ENCODE results near the gene GPR151.
"Not testable (repeated sequence)": the region's sequence is repeated elsewhere in the genome, so short reads cannot be mapped to it uniquely, and the experiment has no call there.

The GPR151 gene

GRCh38 chr5:146516151-146516475, at the start of gene GPR151:
Gene GPR151 (minus strand): TSS chr5:146516190. CDS start chr5:146516113, 77 bp downstream.
- H3K27me3 Mint-ChIP-seq = peaks cover 4% of the 10 kb centered on the region
- no peak within 1 kb of the TSS for H3K4me3 Mint-ChIP-seq
- no peak within 1 kb of the TSS for H3K27ac Mint-ChIP-seq
- H3K36me3 Mint-ChIP-seq = no peaks in the 10 kb centered on the region
- no peaks in the 10 kb centered on the region for H3K4me1 Mint-ChIP-seq (ENCODE audit: low read depth)
- no peaks in the 10 kb centered on the region for H3K9me3 Mint-ChIP-seq (ENCODE audit: low read depth)

GRCh38 chr5:146564007-146564762, 48.2 kb upstream of the GPR151 start:
- Mint-ChIP-seq H3K9me3 (ENCODE audit: low read depth) (no peaks in the 10 kb centered on the region), H3K4me1 (ENCODE audit: low read depth) (no peaks in the 10 kb centered on the region), H3K4me3 (no peak overlapping the region), H3K27ac (no peak overlapping the region), H3K27me3 (no peaks in the 10 kb centered on the region), H3K36me3 (no peaks in the 10 kb centered on the region)

GRCh38 chr5:146562461-146562860, 46.5 kb upstream of the GPR151 start:
- H3K4me3 Mint-ChIP-seq = no peak overlapping the region

GRCh38 chr5:146561711-146562110, 45.7 kb upstream of the GPR151 start:
- Mint-ChIP-seq H3K4me3 (no peak overlapping the region), H3K27me3 (peaks cover 3% of the 10 kb centered on the region), H3K9me3 (ENCODE audit: low read depth) (no peaks in the 10 kb centered on the region), H3K36me3 (no peaks in the 10 kb centered on the region), H3K4me1 (ENCODE audit: low read depth) (no peaks in the 10 kb centered on the region), H3K27ac (no peak overlapping the region)

More at GRCh38 chr5:146562461-146562860, 46.5 kb upstream of the GPR151 start:
- no peaks in the 10 kb centered on the region for H3K9me3 Mint-ChIP-seq (ENCODE audit: low read depth)
- H3K4me1 Mint-ChIP-seq (ENCODE audit: low read depth) = no peaks in the 10 kb centered on the region
- no peaks in the 10 kb centered on the region for H3K36me3 Mint-ChIP-seq
- no peak overlapping the region for H3K27ac Mint-ChIP-seq
- peaks cover 3% of the 10 kb centered on the region for H3K27me3 Mint-ChIP-seq

GRCh38 chr5:146560205-146560812, 44.3 kb upstream of the GPR151 start:
- Mint-ChIP-seq H3K4me1 (ENCODE audit: low read depth) (no peaks in the 10 kb centered on the region), H3K36me3 (no peaks in the 10 kb centered on the region), H3K27ac (no peak overlapping the region)

GRCh38 chr5:146556884-146557283, 40.9 kb upstream of the GPR151 start:
- not testable (repeated sequence) for H3K4me3 Mint-ChIP-seq; H3K9me3 Mint-ChIP-seq (ENCODE audit: low read depth); H3K36me3 Mint-ChIP-seq; H3K4me1 Mint-ChIP-seq (ENCODE audit: low read depth); H3K27me3 Mint-ChIP-seq; H3K27ac Mint-ChIP-seq

More at GRCh38 chr5:146560205-146560812, 44.3 kb upstream of the GPR151 start:
- Mint-ChIP-seq H3K27me3 (peaks cover 5% of the 10 kb centered on the region), H3K4me3 (no peak overlapping the region), H3K9me3 (ENCODE audit: low read depth) (no peaks in the 10 kb centered on the region)

GRCh38 chr5:146553446-146553845, 37.5 kb upstream of the GPR151 start:
- H3K4me1 Mint-ChIP-seq (ENCODE audit: low read depth) = no peaks in the 10 kb centered on the region
- no peaks in the 10 kb centered on the region for H3K36me3 Mint-ChIP-seq
- no peaks in the 10 kb centered on the region for H3K9me3 Mint-ChIP-seq (ENCODE audit: low read depth)
- H3K27me3 Mint-ChIP-seq = peaks cover 5% of the 10 kb centered on the region
- H3K4me3 Mint-ChIP-seq = no peak overlapping the region
- H3K27ac Mint-ChIP-seq = no peak overlapping the region

GRCh38 chr5:146549615-146550014, 33.6 kb upstream of the GPR151 start:
- Mint-ChIP-seq H3K27ac (no peak overlapping the region), H3K36me3 (no peaks in the 10 kb centered on the region), H3K27me3 (no peaks in the 10 kb centered on the region), H3K4me3 (no peak overlapping the region), H3K9me3 (ENCODE audit: low read depth) (no peaks in the 10 kb centered on the region), H3K4me1 (ENCODE audit: low read depth) (no peaks in the 10 kb centered on the region)

GRCh38 chr5:146548781-146549449, 32.9 kb upstream of the GPR151 start:
- no peaks in the 10 kb centered on the region for H3K27me3 Mint-ChIP-seq

GRCh38 chr5:146544232-146544631, 28.2 kb upstream of the GPR151 start:
- H3K27ac Mint-ChIP-seq = no peak overlapping the region
- H3K27me3 Mint-ChIP-seq = peaks cover 2% of the 10 kb centered on the region
- H3K4me3 Mint-ChIP-seq = no peak overlapping the region
- no peaks in the 10 kb centered on the region for H3K4me1 Mint-ChIP-seq (ENCODE audit: low read depth)
- no peaks in the 10 kb centered on the region for H3K9me3 Mint-ChIP-seq (ENCODE audit: low read depth)
- no peaks in the 10 kb centered on the region for H3K36me3 Mint-ChIP-seq

More at GRCh38 chr5:146548781-146549449, 32.9 kb upstream of the GPR151 start:
- Mint-ChIP-seq H3K9me3 (ENCODE audit: low read depth) (no peaks in the 10 kb centered on the region), H3K4me1 (ENCODE audit: low read depth) (no peaks in the 10 kb centered on the region), H3K27ac (no peak overlapping the region), H3K4me3 (no peak overlapping the region), H3K36me3 (no peaks in the 10 kb centered on the region)

- Mint-ChIP-seq H3K4me3 (no peak overlapping the region), H3K27ac (no peak overlapping the region), H3K4me1 (ENCODE audit: low read depth) (no peaks in the 10 kb centered on the region), H3K36me3 (no peaks in the 10 kb centered on the region), H3K9me3 (ENCODE audit: low read depth) (no peaks in the 10 kb centered on the region), H3K27me3 (peaks cover 2% of the 10 kb centered on the region)
Measured at GRCh38 chr5:146541958-146542849, 26.2 kb upstream of the GPR151 start.

GRCh38 chr5:146540414-146540813, 24.4 kb upstream of the GPR151 start:
- Mint-ChIP-seq H3K4me1 (ENCODE audit: low read depth) (no peaks in the 10 kb centered on the region), H3K4me3 (no peak overlapping the region), H3K9me3 (ENCODE audit: low read depth) (no peaks in the 10 kb centered on the region), H3K27me3 (peaks cover 2% of the 10 kb centered on the region), H3K36me3 (no peaks in the 10 kb centered on the region), H3K27ac (no peak overlapping the region)

GRCh38 chr5:146539973-146540372, 24.0 kb upstream of the GPR151 start:
- Mint-ChIP-seq H3K27ac (no peak overlapping the region), H3K4me3 (no peak overlapping the region), H3K36me3 (no peaks in the 10 kb centered on the region), H3K4me1 (ENCODE audit: low read depth) (no peaks in the 10 kb centered on the region), H3K27me3 (peaks cover 2% of the 10 kb centered on the region), H3K9me3 (ENCODE audit: low read depth) (no peaks in the 10 kb centered on the region)

GRCh38 chr5:146538432-146538831, 22.4 kb upstream of the GPR151 start:
- Mint-ChIP-seq H3K9me3 (ENCODE audit: low read depth) (no peaks in the 10 kb centered on the region), H3K27me3 (peaks cover 2% of the 10 kb centered on the region), H3K4me1 (ENCODE audit: low read depth) (peaks cover under 1% of the 10 kb centered on the region), H3K27ac (no peak overlapping the region), H3K36me3 (no peaks in the 10 kb centered on the region), H3K4me3 (no peak overlapping the region)

- Mint-ChIP-seq H3K27me3 (no peaks in the 10 kb centered on the region), H3K9me3 (ENCODE audit: low read depth) (no peaks in the 10 kb centered on the region), H3K4me1 (ENCODE audit: low read depth) (peaks cover 3% of the 10 kb centered on the region), H3K36me3 (no peaks in the 10 kb centered on the region), H3K4me3 (no peak overlapping the region), H3K27ac (no peak overlapping the region)
Measured at GRCh38 chr5:146533882-146534281, 17.9 kb upstream of the GPR151 start.

Data from activated naive CD8-positive, alpha-beta T cell (primary cell).